Stimulated activated CD4-positive, alpha-beta T cell treated with anti-CD3 and anti-CD28 coated beads, Interleukin-1b, Interleukin-23, amount 100 ng/mL, for 4 hours (primary cell): ENCODE measurements around the gene ATP5ME.
A peak's percentile ranks its signal among the peaks of the same experiment; 100 is the strongest.
"Not testable (repeated sequence)": the region's sequence is repeated elsewhere in the genome, so short reads cannot be mapped to it uniquely, and the experiment has no call there.

Experiments
- DNase-seq, 2 donors: peaks; one replicate each; pipeline ENCODE4 v3.0.0-alpha.2; 2020; ENCODE audit warnings: low read depth in 2 of 2

The ATP5ME gene

DNA sequence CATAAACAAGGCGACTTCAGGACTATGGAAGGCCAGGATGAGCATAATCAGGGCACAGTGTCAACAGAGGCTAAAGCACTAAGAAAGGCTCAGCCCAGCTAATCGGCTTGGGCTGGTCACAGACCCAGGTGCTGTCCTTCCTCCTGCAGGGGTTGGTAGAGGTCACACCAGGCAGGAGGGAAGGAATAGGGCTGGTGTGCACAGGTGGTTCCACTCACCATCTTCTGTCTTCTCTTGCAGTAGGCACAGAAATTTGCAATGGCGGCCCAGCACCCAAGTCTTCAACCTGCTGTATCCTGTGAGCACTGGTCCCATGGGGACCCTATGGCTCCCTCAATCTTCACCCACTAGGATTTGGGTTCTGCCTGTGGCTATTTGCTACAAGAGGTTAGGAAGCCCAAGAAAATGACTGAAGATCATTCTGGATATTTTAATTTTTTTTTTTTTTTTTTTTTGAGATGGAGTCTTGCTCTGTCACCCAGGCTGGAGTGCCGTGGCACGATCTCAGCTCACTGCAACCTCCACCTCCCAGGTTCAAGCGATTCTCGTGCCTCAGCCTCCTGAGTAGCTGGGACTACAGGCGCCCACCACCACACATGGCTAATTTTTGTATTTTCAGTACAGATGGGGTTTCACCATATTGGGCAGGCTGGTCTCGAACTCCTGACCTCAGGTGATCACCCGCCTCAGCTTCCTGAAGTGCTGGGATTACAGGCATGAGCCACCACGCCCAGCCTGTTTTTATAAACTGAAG is 4.1 kb downstream of the ATP5ME start:
- not testable (repeated sequence) for DNase-seq

DNA sequence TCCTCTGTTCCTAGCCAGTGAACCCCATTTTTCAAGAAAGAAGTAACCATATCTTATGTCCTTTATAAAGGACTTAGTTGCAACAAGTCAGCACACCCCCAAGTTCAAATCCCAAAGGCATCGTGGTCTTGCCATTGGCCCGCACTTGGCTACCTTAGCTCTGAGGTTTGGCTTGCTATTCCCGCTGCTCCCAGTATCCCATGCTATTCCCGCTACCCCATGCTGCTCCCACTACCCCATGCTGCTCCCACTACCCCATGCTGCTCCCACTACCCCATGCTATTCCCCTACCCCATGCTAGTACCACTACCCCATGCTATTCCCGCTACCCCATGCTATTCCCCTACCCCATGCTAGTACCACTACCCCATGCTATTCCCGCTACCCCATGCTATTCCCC is 5.9 kb downstream of the ATP5ME start:
- not testable (repeated sequence) for DNase-seq

DNA sequence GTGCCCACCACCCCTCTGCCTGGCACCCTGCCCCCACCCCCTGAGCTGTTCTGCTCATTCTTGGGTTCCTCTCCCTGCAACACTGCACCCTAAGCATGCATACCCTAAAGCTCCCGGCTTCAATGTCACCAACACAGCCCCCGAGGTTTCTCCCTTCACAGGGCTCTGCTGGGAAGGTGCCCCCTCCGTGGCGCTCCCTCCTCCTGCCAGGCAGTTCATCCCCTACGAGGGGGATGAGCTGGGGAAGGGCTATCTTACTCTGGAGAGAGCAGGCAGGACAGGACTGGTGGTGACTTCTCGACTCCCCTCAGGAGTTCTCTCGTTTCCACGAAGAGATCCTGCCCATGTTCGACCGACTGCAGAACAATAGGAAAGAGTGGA is 6.5 kb downstream of the ATP5ME start:
- no peak for DNase-seq

DNA sequence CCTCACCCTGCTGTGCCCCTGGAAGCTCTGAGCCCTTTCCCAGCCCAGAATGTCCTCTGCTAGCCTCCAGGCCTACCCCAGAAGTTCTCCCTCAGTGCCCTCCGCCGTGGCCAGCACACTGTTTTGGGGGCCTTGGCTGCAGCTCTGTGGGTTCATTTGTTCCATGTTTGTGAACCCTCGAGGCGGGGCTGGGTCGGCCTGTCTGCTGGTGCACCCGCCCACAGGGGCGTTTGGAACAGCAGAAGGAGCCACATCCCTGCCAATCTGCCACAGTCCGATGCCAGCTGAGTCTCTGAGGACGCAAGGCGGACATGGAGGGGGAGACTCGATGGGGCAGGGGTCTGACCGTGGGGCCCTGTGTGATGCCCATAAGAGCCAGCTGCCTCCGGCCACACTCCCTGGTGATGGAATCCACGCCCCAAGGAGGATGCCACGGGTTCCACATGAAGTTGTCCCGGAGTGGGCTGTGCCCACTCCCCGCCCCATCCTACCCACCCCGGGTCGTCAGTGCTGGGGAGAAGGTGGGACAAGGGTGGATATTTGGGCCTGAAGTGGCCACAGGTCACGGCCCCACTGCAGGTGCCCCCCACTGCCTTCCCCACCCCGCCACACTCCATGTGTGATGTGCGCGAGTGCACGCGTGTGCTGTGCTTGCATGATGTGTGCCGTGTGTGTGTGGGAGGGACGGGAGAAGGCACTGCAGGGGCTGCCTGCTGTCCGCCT is 7.1 kb downstream of the ATP5ME start:
- no peak for DNase-seq

DNA sequence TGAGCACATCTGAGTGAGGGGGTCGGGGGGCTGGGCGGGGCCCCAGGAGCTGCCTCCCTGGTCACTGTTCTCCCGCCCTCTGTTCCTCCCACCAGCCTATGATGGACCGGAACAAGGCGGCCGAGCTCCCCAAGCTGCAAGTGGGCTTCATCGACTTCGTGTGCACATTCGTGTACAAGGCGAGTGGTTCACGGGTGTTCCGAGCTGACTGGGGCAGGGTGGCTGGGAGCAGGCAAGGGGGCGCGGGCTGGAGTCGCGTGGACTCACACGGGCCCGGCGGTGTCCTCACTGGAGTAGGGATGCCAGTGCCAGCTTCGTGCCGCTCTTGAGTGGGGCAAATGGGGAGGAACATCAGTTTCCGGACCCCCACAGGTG is 7.7 kb downstream of the ATP5ME start:
- no peak for DNase-seq

DNA sequence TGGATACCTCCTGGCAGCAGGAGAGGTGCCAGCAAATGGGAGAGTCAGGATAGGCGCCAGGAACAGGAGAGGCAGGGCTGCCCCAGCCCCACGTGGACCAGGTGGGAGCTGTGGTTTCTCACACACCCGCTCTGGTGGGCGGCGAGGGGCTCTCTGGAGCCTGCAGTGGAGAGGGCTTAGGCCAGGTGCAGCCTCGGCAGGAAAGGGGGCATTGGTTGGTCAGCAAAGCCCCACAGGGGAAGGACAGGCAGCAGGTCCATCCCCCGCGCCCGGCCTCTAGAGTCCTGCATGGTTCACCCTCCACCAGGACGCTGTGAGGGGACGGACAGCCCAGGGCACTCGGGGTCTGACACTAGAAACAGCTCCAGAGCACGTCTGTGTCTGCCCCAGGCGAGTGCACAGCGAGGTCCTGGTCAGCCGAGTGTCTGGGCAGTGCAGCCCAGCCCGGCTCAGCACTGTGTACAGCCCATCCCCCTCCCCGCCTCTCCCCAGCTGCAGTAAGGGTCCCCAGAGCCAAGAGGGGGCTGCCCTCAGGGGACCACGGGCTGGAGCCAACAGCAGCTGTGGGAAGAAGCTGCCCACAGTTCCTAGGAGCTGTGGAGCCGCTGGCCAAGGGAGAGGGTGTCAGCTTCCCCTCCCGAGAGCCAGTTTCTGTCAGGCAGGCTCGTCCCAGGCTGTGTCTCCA is 8.2 kb downstream of the ATP5ME start:
- no peak for DNase-seq

DNA sequence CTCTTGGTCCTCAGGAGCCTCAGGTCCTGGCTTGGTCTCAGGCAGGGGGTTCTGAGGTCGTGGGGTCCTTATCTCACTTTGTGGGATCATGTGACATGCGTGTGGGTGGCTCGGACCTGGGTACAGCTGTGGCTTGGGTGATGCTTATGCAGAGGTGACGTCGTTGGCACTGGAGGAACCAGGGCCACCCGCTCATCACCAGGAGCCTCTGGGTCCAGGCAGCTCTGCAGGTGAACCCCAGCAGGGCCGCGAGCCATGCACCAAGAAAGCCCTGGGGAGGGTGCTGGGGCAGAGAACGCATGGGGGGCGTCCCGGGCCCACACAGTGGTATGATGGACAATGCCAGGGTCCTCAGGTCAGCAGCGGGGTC is 8.7 kb downstream of the ATP5ME start:
- DNase-seq = no peak

DNA sequence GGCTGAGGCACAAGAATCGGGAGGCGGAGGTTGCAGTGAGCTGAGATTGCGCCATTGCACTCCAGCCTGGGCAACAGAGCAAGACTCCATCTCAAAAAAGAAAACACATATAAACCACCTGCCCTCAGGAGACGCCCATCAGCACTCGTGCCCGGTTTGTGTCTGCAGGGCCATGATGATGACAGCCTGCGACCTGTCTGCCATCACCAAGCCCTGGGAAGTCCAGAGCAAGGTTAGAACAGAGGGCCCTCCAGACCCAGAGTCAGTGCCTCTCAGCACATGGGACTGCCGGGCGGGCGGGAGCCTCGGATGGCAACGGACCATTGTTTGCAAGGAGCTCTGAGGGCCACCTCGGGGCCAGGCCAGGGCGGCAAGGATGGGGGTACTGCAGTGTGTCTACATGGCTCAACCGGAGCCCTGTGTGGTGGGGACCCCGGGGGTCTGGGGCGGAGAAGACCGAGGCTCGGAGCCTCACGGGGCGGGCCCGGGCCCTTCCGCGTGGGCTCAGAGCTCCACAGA is 9.3 kb downstream of the ATP5ME start:
- no peak for DNase-seq

DNA sequence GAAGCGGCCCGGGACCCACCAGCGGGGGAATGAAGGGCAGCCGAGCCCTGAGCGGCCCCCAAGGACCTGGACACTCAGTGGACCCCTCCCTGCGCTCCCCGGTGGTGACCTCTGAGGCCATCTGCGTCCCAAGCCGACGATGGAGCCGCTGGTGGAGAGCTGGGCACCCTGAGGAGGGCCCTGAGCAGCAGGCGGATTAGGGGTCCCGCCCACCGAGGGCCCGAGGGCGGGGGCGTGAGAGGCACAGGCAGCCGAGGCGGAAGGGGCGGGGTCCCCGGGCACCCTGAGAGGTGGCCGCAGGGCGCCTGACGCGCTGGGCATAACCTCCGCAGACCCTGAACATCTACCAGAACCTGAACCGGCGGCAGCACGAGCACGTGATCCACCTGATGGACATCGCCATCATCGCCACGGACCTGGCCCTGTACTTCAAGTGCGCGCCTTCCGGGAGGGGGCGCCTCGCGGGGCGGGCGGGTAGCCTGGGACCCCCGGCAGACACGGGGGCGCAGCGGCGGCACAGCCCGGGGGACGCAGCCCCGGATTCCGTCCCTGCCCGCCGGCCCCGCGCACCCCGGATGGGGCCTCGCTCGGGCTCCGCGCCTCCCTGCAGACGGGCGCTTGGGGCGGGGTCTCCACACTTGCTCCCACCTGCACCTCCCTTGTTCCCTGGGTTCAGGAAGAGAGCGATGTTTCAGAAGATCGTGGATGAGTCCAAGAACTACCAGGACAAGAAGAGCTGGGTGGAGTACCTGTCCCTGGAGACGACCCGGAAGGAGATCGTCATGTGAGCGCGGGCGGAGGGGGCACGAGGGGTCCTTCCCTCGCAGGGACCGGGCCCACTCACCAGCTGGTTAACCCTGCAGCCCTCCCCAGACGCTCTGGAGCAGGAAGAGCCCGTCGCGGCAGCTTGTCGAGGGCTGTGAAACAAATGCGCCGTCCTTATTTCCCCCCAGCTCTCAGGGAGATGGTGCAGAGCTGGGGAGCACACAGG is 10.3 kb downstream of the ATP5ME start:
- DNase-seq = peak; percentile 55 to 75

DNA sequence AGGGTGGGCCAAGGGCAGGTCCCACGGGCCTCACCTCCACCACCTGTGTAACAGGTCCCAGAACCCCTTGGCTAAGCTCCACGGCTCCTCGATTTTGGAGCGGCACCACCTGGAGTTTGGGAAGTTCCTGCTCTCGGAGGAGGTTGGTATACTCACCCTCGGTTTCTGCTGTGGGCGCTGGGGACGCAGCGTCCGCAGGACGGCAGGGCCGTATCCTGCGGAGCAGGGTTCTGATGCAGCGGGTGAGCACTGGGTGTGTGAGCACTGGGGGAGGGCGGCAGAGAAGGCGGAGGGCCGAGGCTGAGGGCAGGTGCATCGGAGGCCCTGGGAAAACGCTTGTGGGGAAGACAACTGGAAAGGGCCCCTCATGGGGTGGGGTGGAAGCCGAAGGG is 11.0 kb downstream of the ATP5ME start:
- no peak for DNase-seq

DNA sequence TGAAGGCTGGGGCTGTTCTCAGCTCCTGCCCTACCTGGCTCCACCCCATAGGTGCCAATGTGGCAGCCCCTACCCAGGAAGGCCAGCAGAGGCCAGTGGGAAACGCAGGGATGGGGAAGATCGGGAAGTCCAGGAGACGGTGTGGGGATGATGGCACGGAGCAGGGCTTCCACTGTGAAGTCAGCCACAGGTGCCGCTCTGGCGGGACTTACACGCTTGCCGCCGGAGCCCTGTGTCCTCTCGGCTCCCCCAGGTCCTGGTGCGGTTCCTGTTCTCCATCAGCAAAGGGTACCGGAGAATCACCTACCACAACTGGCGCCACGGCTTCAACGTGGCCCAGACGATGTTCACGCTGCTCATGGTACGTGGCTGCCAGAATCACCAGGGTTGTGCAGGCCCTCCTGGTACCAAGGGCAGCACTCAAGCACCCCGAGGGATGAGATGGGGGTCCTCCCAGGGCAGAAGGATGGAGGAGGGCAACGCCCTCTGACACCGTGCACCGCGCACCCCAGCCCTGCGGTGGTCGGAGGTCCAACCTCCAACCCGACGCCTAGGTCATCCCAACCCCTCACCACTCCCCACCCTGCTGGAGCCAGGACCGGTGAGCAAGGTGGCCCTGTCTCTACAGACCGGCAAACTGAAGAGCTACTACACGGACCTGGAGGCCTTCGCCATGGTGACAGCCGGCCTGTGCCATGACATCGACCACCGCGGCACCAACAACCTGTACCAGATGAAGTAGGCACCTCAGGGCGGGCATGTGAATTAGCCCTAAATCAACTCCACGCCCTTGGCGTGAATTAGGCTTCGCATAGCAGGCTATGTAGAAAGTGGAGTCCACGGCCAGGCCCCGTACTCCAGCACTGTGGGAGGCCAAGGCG is 12.0 kb downstream of the ATP5ME start:
- DNase-seq = no peak

DNA sequence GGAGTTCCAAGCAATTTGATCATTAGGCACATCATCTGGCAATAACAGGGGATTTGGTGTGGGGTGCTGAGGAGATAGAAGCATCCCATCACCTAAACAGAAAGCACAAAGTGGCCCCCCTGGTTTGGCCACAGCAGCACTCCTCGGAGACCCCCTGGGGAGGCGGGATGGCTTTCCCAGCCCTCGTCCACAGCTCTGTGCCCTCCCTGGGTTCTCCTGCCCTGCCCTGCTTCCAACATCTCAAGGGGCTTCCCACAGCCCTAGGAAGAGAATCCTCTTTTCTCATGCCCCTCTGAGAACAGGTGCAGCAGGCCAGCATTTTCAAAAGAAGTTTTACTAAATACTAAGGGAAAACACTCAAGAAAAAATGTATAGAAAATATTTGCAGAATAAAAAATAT is 12.8 kb downstream of the ATP5ME start:
- no peak for DNase-seq

DNA sequence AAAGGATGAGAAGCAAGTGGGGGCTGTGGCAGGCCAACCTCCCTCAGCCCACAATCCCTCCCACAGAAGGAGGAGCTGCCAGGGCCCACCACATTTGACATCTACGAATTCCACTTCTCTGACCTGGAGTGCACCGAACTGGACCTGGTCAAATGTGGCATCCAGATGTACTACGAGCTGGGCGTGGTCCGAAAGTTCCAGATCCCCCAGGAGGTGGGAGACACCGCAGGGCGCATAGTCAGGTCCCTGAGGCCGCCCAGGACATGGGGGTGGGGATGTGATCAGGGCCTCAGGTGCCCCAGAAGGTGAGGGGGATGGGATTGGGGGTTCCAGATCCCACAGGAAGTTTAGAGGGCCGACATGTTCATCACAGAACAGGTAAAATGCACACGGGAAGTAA is 13.7 kb downstream of the ATP5ME start:
- no peak for DNase-seq

DNA sequence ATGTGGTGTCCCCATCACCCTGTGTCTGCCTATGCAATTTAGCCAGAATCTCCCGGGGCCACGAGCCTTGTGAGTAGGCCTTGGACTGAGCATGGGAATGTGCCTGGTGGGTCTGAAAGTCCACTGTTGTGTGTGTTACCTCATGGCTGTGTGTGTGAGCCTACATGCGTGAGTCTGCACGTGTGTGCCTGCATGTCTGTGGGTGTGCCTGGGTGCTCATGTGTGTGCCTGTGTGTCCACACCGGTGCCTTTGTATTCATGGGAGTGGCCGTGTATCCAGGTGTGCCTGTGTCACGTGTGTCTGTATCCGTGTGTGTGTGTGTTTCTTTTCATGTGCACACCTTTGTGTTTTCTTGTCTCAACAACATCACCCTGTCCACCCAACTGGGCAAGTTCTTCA is 14.2 kb downstream of the ATP5ME start:
- DNase-seq = no peak

DNA sequence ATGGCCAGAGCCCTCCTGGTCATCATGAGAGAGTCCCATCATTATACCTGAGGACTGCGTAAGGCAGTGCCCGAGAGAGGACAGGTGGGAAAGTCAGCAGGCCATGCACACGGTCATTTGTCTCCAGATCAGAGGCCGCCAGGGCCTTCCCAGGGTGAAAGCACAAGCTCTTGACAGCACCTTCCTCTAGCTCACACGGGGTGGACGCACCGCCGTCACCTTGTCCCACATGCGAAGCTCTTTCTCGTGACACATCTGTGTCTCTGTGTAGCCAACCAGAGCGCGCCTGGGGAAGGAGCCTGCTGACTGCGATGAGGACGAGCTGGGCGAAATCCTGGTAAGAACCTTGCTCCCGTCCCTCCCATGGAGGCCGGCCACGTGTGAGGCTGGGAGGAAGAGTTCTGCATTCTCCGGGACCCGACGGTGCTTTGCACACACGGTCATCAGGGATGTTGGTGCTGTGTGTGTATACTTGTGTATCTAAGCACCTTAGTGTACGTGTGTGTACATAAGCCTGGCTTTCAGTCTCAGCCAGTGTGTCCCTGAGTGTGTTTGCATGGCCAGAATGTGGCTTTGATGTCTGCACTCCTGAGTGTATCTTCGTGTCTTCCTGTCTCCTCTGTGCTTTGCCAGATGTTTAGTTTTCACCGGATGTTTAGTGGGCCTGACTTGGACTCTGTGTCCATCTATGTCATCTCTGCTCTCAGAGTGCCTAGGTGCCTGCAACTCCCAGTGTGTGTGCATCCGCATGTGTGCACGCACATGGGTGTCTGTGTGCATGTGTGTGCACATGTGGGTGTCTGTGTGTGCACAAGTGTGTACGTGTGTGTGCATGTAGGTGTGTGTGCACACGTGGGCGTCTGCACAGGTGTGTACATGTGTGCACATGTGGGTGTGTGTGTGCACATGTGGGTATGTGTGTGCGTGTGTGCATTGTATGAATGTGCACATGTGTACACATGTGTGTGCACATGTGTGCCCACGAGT is 15.1 kb downstream of the ATP5ME start:
- no peak for DNase-seq

DNA sequence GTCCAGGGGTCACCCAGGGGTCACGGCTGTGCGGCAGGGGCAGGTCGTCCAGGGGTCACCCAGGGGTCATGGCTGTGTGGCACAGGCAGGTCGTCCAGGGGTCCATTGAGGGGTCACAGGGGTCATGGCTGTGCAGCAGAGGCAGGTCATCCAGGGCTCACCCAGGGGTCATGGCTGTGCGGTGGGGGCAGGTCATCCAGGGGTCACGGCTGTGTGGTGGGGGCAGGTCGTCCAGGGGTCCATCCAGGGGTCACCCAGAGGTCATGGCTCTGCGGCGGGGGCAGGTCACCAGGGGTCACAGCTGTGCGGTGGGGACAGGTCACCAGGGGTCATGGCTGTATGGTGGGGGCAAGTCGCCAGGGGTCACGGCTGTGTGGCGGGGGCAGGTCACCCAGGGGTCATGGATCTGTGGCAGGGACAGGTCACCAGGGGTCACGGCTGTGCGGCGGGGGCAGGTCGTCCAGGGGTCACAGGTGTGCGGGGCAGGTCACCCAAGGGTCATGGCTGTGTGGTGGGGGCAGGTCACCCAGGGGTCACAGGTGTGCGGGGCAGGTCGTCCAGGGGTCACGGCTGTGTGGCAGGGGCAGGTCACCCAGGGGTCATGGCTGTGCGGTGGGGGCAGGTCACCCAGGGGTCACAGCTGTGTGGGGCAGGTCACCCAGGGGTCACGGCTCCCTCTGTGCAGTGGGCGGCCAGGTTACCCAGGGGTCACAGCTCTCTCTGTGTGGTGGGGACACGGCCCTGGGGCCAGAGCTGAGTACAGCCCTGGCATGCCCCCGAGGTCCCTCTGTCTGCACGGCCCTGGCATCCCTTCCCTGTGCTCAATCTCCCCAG is 16.0 kb downstream of the ATP5ME start:
- no peak for DNase-seq

DNA sequence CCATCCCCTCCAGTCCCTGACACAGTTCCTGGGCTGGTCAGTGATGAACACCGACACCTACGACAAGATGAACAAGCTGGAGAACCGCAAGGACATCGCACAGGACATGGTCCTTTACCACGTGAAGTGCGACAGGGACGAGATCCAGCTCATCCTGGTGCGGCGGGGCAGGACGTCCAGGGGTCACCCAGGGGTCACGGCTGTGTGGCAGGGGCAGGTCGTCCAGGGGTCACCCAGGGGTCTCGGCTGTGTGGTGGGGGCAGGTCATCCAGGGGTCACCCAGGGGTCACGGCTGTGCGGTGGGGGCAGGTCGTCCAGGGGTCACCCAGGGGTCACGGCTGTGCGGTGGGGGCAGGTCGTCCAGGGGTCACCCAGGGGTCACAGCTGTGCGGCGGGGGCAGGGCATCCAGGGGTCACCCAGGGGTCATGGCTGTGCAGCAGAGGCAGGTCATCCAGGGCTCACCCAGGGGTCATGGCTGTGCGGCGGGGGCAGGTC is 16.7 kb downstream of the ATP5ME start:
- no peak for DNase-seq
